Inflammatory macrophage treated with lipopolysaccharide for 4 hours (primary cell): Measurements from ENCODE around the gene KLRG1.
A peak's percentile ranks its signal among the peaks of the same experiment; 100 is the strongest.

Experiments used
- DNase-seq: peaks from one replicate; pipeline ENCODE4 v3.0.0-alpha.2; 2020

KLRG1 gene

GRCh38 chr12:8987163-8987562, 2.2 kb upstream of the KLRG1 start:
- DNase-seq, result no peak

- DNase-seq, result no peak
Measured at GRCh38 chr12:8987685-8988084, 1.7 kb upstream of the KLRG1 start.

GRCh38 chr12:8991371-8992345, 2.3 kb downstream of the KLRG1 start:
- peak; percentile 71 for DNase-seq

DNA sequence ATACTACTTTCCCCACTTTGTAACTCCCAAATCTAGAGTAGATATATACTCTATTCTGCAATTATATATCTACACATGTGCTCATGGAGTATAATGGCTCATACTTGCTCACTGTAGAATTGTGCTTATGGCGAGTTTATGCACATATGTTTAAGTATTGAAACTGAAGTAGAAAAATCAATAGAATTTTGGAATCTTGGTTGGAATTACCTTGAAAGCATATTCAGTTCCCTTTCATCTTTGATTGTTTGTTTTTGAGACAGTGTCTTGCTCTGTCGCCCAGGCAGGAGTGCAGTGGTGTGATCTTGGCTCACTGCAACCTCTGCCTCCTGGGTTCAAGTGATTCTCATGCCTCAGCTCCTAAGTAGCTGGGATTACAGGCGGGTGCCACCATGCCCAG, 4.5 kb downstream of the KLRG1 start:
- no peak for DNase-seq

DNA sequence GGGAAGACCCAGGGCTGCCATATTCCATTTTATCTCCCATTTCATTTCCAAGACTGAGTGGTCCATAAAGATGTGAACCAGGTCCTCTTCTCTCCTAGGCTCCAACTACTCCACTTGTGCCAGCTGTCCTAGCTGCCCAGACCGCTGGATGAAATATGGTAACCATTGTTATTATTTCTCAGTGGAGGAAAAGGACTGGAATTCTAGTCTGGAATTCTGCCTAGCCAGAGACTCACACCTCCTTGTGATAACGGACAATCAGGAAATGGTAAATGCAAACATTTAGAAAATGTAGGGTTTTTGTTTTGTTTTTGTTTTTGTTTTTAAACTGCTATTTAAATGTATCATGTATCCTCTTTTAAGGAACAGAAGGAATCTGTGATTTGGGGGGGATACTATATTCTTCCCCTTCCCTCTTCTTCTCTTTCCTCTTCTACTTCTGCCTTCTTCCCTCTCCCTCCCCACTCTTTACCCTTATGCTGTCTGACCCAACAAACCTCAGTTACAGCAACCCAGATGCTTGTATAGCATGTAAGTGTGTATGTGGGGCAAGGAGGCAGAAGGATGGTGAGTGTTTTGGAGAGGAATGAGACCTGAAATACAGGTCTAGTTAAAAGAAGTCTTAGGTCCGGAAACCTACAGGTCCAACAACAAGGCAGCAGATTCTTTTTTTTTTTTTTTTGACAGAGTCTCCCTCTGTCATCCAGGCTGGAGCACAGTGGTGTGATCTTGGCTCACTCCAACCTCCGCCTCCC, 5.9 kb downstream of the KLRG1 start:
- no peak for DNase-seq

GRCh38 chr12:8996682-8997405, 7.5 kb downstream of the KLRG1 start:
- DNase-seq, result peak; percentile 69

GRCh38 chr12:9001233-9001632, 11.9 kb downstream of the KLRG1 start:
- DNase-seq, result no peak

- DNase-seq, result no peak
Measured at GRCh38 chr12:9002335-9002734, 13.0 kb downstream of the KLRG1 start.

- DNase-seq, result no peak
Measured at GRCh38 chr12:9022592-9022991, 33.2 kb downstream of the KLRG1 start.

DNA sequence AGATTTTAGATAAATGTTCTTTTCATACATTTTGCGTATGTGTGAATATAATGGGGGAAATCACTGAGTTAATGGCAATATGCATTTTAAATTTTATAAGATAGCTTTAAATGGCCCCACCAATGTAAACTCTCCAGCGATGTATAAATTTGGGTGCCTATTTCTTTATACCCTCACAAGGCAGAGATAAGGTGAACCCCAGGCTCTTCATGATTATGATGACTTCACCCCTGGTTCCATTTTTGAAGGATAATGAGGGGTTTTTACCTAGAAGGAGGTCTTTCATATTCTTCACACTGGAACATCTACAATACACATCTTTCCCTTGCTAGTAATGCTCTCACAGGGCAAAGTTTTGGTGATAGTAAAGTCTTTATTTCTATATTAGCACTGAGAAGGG, 35.2 kb downstream of the KLRG1 start:
- DNase-seq, result no peak

GRCh38 chr12:9027161-9028059, 38.1 kb downstream of the KLRG1 start:
- DNase-seq, result no peak

- DNase-seq, result no peak
Measured at GRCh38 chr12:9030776-9031175, 41.4 kb downstream of the KLRG1 start.

GRCh38 chr12:9032202-9032964, 43.0 kb downstream of the KLRG1 start:
- DNase-seq, result peak; percentile 95

- DNase-seq, result peak; percentile 67
Measured at GRCh38 chr12:9033265-9033887, 44.0 kb downstream of the KLRG1 start.

DNA sequence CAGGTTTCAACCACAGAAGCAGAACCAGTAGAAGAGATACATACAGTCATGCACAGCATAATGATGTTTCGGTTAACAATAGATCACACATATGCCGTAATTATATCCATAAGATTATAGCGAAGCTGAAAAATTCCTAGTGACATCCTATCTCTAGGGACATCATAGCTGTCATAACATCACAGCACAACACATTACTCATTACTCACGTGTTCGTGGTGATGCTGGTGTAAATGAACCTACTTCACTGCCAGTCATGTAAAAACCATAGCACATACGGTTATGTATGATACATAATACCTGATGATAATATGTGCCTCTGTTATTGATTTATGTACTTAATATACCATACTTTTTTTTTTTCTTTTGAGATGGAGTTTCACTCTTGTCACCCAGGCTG, 44.7 kb downstream of the KLRG1 start:
- DNase-seq, result peak; percentile 8

DNA sequence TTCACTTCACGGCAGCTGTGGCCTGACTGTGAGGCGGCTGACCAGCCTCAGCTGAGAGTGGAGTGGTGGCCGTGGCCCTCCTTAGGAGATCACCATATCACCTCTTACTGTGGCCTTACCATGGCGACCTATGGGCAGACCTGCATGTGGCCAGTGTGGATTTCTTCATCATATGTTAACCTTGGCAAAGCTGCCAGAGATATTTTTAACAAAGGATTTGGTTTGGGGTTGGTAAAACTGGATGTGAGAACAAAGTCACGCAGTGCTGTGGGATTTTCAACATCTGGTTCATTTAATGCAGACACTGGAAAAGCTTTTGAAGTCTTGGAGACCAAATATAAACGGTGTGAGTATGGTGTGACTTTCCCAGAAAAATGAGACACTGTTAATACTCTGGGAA, 46.9 kb downstream of the KLRG1 start:
- DNase-seq, result no peak

GRCh38 chr12:9037431-9037830, 48.1 kb downstream of the KLRG1 start:
- DNase-seq, result no peak

GRCh38 chr12:9039397-9039977, 50.1 kb downstream of the KLRG1 start:
- DNase-seq, result peak; percentile 76

GRCh38 chr12:9040484-9041186, 51.3 kb downstream of the KLRG1 start:
- no peak for DNase-seq

DNA sequence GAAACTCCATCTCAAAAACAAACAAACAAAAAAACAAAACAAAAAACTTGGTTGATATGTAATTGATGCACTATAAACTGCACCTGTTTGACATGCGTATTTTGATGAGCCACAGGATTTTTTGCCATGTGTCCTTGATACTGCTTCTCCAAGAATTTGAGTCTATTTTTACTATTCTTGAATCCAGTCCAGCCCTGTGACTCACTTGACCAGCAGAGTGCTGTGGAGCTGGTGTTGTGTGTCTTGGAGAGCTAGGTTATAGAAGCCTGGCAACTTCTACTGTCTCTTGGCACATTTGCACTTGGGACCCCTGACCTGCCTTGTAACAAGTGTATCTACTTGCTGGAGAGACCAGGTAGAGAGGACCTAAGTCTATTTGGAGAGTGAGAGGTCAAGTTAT, 52.0 kb downstream of the KLRG1 start:
- DNase-seq, result no peak
